ENCODE data around the gene KSR1. TPM values are rescaled to one million over a fixed set of nuclear protein-coding genes. Genes with fewer than 3 reads are reported as not detected.

The KSR1 gene
- total and polyA plus RNA-seq, 2 experiments from 2014 or later = 7.8 to 53.2 TPM

- Mint-ChIP-seq H3K9me3 (no peaks in the 10 kb centered on the region; the same call in 2 of the 3 replicates), H3K27ac (no peak overlapping the region), H3K4me3 (no peak overlapping the region), H3K36me3 (ENCODE audit: low read depth) (peaks cover 5% of the 10 kb centered on the region; the same call in 2 of the 3 replicates), H3K4me1 (peaks cover 22% of the 10 kb centered on the region), H3K27me3 (ENCODE audit: insufficient read depth, low read depth, poor library complexity) (peaks cover 8% of the 10 kb centered on the region)
- Histone ChIP-seq H2AFZ (no peak overlapping the region), H4K20me1 (replicated peaks; ENCODE audit: insufficient read depth) (no peaks in the 10 kb centered on the region; the same call in 1 of the 2 replicates), H3K9me2 (ENCODE audit: insufficient read depth) (no peaks in the 10 kb centered on the region), H3K4me3 (no peak overlapping the region), H3K4me1 (ENCODE audit: insufficient read depth) (peaks cover 2% of the 10 kb centered on the region; the same call in 1 of the 2 replicates), H3K27ac (ENCODE audit: low read depth) (no peak overlapping the region), H3K27me3 (ENCODE audit: insufficient read depth) (no peaks in the 10 kb centered on the region), H3K79me2 (replicated peaks; ENCODE audit: insufficient read depth) (peaks cover 17% of the 10 kb centered on the region), H3K4me2 (no peak overlapping the region), H3F3A (replicated peaks; ENCODE audit: low read depth) (no peaks in the 10 kb centered on the region), H3K36me3 (ENCODE audit: insufficient read depth) (no peaks in the 10 kb centered on the region)
- ATAC-seq = no peak
- DNase-seq (ENCODE audit: low spot score) = no peak
- no peak for TF ChIP-seq REST (IDR thresholded peaks at IDR 0.05; ENCODE audit: unreplicated experiment)
- no peak for TF ChIP-seq STAT1 (IDR thresholded peaks at IDR 0.05; ENCODE audit: unreplicated experiment)
Measured at GRCh38 chr17:27564463-27564862, 108.2 kb downstream of the KSR1 start.

DNA sequence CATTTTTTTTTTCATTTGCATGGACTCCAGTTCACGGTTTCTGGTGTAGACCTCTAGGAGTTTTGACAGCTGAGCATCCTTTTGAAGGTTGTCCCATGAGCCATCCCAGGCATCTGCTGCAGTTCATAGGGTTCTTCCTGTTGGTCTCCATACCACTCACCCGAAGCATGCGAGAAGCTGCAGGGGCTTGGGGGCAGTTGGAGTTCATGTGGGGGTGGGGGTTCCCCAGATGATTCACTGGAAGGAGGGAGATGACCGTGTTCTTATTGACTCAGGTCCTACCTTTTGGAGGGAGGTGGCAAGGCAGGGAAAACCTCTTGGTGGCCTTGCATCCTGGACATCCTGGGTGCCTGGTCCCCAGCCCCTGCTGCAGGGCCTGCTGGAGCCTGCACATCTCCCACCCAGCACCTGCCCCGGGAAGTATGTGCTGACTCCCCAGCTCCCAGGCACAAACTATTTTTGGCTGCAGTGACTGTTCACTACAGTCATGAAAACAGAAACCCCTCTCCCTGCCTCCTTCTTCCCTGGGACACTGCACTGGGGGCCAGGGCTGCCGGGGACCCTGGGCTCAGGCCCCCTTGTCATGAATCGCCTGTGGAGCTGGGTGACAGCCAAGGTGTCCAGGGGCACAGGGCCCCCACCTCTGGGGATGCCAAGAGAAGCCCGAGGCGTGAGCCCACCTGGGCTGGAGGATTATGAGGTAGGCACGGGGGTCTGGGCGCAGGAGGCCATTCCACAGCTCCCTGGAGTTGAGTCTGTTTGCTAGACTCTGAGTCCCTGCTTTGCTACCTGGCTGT is 109.8 kb downstream of the KSR1 start:
- no peak for TF ChIP-seq POLR2AphosphoS5 (IDR thresholded peaks at IDR 0.05; ENCODE audit: low read depth)
- TF ChIP-seq STAT1 (IDR thresholded peaks at IDR 0.05; ENCODE audit: unreplicated experiment) = no peak
- no peak for TF ChIP-seq CREB1 (CRISPR knock-in tag; IDR thresholded peaks at IDR 0.05; ENCODE audit: low read depth)
- TF ChIP-seq REST (IDR thresholded peaks at IDR 0.05; ENCODE audit: unreplicated experiment) = no peak
- TF ChIP-seq, protein P1, sequence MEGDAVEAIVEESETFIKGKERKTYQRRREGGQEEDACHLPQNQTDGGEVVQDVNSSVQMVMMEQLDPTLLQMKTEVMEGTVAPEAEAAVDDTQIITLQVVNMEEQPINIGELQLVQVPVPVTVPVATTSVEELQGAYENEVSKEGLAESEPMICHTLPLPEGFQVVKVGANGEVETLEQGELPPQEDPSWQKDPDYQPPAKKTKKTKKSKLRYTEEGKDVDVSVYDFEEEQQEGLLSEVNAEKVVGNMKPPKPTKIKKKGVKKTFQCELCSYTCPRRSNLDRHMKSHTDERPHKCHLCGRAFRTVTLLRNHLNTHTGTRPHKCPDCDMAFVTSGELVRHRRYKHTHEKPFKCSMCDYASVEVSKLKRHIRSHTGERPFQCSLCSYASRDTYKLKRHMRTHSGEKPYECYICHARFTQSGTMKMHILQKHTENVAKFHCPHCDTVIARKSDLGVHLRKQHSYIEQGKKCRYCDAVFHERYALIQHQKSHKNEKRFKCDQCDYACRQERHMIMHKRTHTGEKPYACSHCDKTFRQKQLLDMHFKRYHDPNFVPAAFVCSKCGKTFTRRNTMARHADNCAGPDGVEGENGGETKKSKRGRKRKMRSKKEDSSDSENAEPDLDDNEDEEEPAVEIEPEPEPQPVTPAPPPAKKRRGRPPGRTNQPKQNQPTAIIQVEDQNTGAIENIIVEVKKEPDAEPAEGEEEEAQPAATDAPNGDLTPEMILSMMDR (conservative IDR thresholded peaks at IDR 0.05; ENCODE audit: low read depth in 2 of 2) = no peak
- H3K4me3 Mint-ChIP-seq = no peak overlapping the region
- Histone ChIP-seq H4K20me1 (replicated peaks; ENCODE audit: insufficient read depth) (peaks cover 10% of the 10 kb centered on the region; the same call in 1 of the 2 replicates), H3K4me3 (no peak overlapping the region), H3K27me3 (ENCODE audit: insufficient read depth) (no peaks in the 10 kb centered on the region), H3K36me3 (ENCODE audit: insufficient read depth) (no peaks in the 10 kb centered on the region), H3K4me2 (no peak overlapping the region), H3K4me1 (ENCODE audit: insufficient read depth) (peaks cover 11% of the 10 kb centered on the region; the same call in 1 of the 2 replicates), H3K27ac (ENCODE audit: low read depth) (no peak overlapping the region), H3K9me2 (ENCODE audit: insufficient read depth) (no peaks in the 10 kb centered on the region), H3K79me2 (replicated peaks; ENCODE audit: insufficient read depth) (peaks cover 27% of the 10 kb centered on the region), H3F3A (replicated peaks; ENCODE audit: low read depth) (no peaks in the 10 kb centered on the region), H2AFZ (no peak overlapping the region)
- H3K27ac Mint-ChIP-seq = peak overlapping the region; percentile 52; the same call in 1 of the 2 replicates
- H3K36me3 Mint-ChIP-seq (ENCODE audit: low read depth) = peaks cover 5% of the 10 kb centered on the region; the same call in 2 of the 3 replicates
- peaks cover 3% of the 10 kb centered on the region for H3K27me3 Mint-ChIP-seq (ENCODE audit: insufficient read depth, low read depth, poor library complexity)
- H3K9me3 Mint-ChIP-seq = no peaks in the 10 kb centered on the region; the same call in 2 of the 3 replicates
- ATAC-seq (no peak), DNase-seq (ENCODE audit: low spot score) (no peak)
- H3K4me1 Mint-ChIP-seq = peaks cover 20% of the 10 kb centered on the region
